HG03558 (cell line): Measurements from ENCODE around the gene POLD3.
"Not testable (repeated sequence)": the region's sequence is repeated elsewhere in the genome, so short reads cannot be mapped to it uniquely, and the experiment has no call there.

ENCODE experiments used
- ATAC-seq: cut with Tn5 transposase; IDR thresholded peaks from one replicate; pipeline ENCODE4 v1.9.1; 2021; ENCODE audit warnings: moderate number of reproducible peaks; ENCODE audit not compliant: unreplicated experiment; ENCODE audit errors: extremely low read depth

Gene POLD3

GRCh38 chr11:74633406-74634393 is 41.3 kb downstream of the POLD3 start:
- no peak for ATAC-seq

- ATAC-seq, result no peak
Measured at GRCh38 chr11:74634537-74634936, 42.2 kb downstream of the POLD3 start.

- ATAC-seq, result no peak
Measured at GRCh38 chr11:74636630-74637184, 44.3 kb downstream of the POLD3 start.

- no peak for ATAC-seq
Measured at GRCh38 chr11:74637700-74638099, 45.3 kb downstream of the POLD3 start.

GRCh38 chr11:74638869-74639268 is 46.5 kb downstream of the POLD3 start:
- no peak for ATAC-seq

- ATAC-seq, result no peak
Measured at GRCh38 chr11:74639533-74639932, 47.2 kb downstream of the POLD3 start.

GRCh38 chr11:74641289-74641688 is 48.9 kb downstream of the POLD3 start:
- no peak for ATAC-seq

- no peak for ATAC-seq
Measured at GRCh38 chr11:74641905-74642304, 49.5 kb downstream of the POLD3 start.

- ATAC-seq, result no peak
Measured at GRCh38 chr11:74642912-74643311, 50.5 kb downstream of the POLD3 start.

- no peak for ATAC-seq
Measured at GRCh38 chr11:74644081-74644480, 51.7 kb downstream of the POLD3 start.

GRCh38 chr11:74646215-74646614 is 53.8 kb downstream of the POLD3 start:
- no peak for ATAC-seq

- ATAC-seq, result no peak
Measured at GRCh38 chr11:74646954-74647353, 54.6 kb downstream of the POLD3 start.

- ATAC-seq, result no peak
Measured at GRCh38 chr11:74647404-74647803, 55.0 kb downstream of the POLD3 start.

- no peak for ATAC-seq
Measured at GRCh38 chr11:74647831-74648230, 55.4 kb downstream of the POLD3 start.

- no peak for ATAC-seq
Measured at GRCh38 chr11:74648894-74649293, 56.5 kb downstream of the POLD3 start.

- ATAC-seq, result no peak
Measured at GRCh38 chr11:74650498-74650897, 58.1 kb downstream of the POLD3 start.

- no peak for ATAC-seq
Measured at GRCh38 chr11:74654976-74655375, 62.6 kb downstream of the POLD3 start.

- ATAC-seq, result not testable (repeated sequence)
Measured at GRCh38 chr11:74659124-74659523, 66.7 kb downstream of the POLD3 start.

GRCh38 chr11:74662487-74663103 is 70.2 kb downstream of the POLD3 start:
- no peak for ATAC-seq

GRCh38 chr11:74663315-74663714 is 70.9 kb downstream of the POLD3 start:
- no peak for ATAC-seq
